ENCODE results near the gene RAB11FIP4.

The RAB11FIP4 gene

GRCh38 chr17:31579265-31579664 is 187.8 kb downstream of the RAB11FIP4 start:
- DNase-seq: no peak

- DNase-seq: no peak
Observed at GRCh38 chr17:31580316-31580705, 188.8 kb downstream of the RAB11FIP4 start.

GRCh38 chr17:31580706-31581490 is 189.4 kb downstream of the RAB11FIP4 start:
- DNase-seq: no peak

- no peak for DNase-seq
Observed at GRCh38 chr17:31581491-31581890, 190.0 kb downstream of the RAB11FIP4 start.

- DNase-seq: no peak
Observed at GRCh38 chr17:31582151-31582907, 190.9 kb downstream of the RAB11FIP4 start.

- DNase-seq: no peak
Observed at GRCh38 chr17:31583772-31584356, 192.4 kb downstream of the RAB11FIP4 start.

- DNase-seq: no peak
Observed at GRCh38 chr17:31584438-31585279, 193.2 kb downstream of the RAB11FIP4 start.

- no peak for DNase-seq
Observed at GRCh38 chr17:31585280-31585630, 193.8 kb downstream of the RAB11FIP4 start.

GRCh38 chr17:31586946-31587345 is 195.5 kb downstream of the RAB11FIP4 start:
- no peak for DNase-seq

- DNase-seq: no peak
Observed at GRCh38 chr17:31587462-31587861, 196.0 kb downstream of the RAB11FIP4 start.

Measured in NCI-H524 treated with DMSO at 0.1 percent for 48 hours (cell line).